ENCODE results near the gene BLOC1S4. TPM values are rescaled to one million over a fixed set of nuclear protein-coding genes. Genes with fewer than 3 reads are reported as not detected.

BLOC1S4 gene
- total RNA-seq, 1 donor from 2014 or later: 14.2 TPM

- H3K27me3 ChIP-seq (ENCODE audit: control insufficient read depth, insufficient read depth, low read length): no peaks in the 10 kb centered on the region
- TF ChIP-seq, protein P1, sequence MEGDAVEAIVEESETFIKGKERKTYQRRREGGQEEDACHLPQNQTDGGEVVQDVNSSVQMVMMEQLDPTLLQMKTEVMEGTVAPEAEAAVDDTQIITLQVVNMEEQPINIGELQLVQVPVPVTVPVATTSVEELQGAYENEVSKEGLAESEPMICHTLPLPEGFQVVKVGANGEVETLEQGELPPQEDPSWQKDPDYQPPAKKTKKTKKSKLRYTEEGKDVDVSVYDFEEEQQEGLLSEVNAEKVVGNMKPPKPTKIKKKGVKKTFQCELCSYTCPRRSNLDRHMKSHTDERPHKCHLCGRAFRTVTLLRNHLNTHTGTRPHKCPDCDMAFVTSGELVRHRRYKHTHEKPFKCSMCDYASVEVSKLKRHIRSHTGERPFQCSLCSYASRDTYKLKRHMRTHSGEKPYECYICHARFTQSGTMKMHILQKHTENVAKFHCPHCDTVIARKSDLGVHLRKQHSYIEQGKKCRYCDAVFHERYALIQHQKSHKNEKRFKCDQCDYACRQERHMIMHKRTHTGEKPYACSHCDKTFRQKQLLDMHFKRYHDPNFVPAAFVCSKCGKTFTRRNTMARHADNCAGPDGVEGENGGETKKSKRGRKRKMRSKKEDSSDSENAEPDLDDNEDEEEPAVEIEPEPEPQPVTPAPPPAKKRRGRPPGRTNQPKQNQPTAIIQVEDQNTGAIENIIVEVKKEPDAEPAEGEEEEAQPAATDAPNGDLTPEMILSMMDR (IDR thresholded peaks at IDR 0.05; ENCODE audit: insufficient read depth, low read length, severe bottlenecking): peak; percentile 19
- H3K4me3 ChIP-seq (ENCODE audit: low read depth, low read length): no peak overlapping the region
- FAIRE-seq (no peak), DNase-seq (ENCODE audit: low read depth) (no peak)
- peaks cover 1% of the 10 kb centered on the region for H3K36me3 ChIP-seq (ENCODE audit: control insufficient read depth, insufficient read depth, low read length)
Measured at GRCh38 chr4:6701371-6701770, 14.6 kb upstream of the BLOC1S4 start.

DNA sequence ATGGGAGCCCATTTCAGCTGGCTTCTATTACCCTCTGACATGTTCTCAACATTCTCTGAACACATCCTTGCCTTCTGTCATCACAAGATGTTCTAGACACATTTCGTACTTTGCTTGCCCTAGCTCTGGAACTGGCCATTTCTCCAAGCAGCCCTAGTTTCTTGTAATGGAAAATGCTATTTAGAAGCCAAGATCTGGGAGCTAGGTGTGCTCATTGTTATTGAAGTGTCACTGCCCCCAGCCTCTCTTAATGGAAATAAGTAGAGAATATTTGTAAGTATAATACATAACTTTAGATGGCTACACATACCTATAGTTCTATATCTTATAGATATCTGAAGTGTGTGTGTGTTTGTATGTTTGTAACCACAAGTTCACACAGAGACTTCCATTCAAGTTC is 13.2 kb upstream of the BLOC1S4 start:
- no peaks in the 10 kb centered on the region for H3K27me3 ChIP-seq (ENCODE audit: control insufficient read depth, insufficient read depth, low read length)
- FAIRE-seq (no peak), DNase-seq (ENCODE audit: low read depth) (no peak)
- H3K4me3 ChIP-seq (ENCODE audit: low read depth, low read length): no peak overlapping the region
- H3K36me3 ChIP-seq (ENCODE audit: control insufficient read depth, insufficient read depth, low read length): peaks cover 3% of the 10 kb centered on the region
- TF ChIP-seq, protein P1 (IDR thresholded peaks at IDR 0.05; ENCODE audit: insufficient read depth, low read length, severe bottlenecking): no peak

DNA sequence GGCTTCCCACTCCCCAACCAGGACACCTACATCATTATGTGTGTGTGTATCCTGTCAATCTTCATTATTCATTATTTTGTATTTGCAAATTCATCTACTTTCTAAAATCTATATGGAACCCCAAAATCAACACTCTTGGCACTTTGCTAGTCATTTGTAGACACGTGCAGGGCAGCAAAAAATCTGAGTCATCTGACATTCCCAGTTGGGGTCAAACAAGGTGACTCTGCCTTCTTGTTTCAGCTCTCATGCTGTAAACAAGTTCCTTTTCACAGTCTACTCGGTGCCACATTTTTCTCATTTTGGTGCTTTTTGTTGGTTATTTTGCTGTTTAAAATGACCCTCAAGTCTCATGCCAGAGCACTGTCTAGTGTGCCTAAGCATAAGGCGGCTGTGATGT is 12.2 kb upstream of the BLOC1S4 start:
- Histone ChIP-seq H3K36me3 (ENCODE audit: control insufficient read depth, insufficient read depth, low read length) (peaks cover 3% of the 10 kb centered on the region), H3K4me3 (ENCODE audit: low read depth, low read length) (no peak overlapping the region), H3K27me3 (ENCODE audit: control insufficient read depth, insufficient read depth, low read length) (no peaks in the 10 kb centered on the region)
- no peak for DNase-seq (ENCODE audit: low read depth)
- no peak for FAIRE-seq
- TF ChIP-seq, protein P1 (IDR thresholded peaks at IDR 0.05; ENCODE audit: insufficient read depth, low read length, severe bottlenecking): no peak

GRCh38 chr4:6705646-6706045 is 10.3 kb upstream of the BLOC1S4 start:
- FAIRE-seq (no peak), DNase-seq (ENCODE audit: low read depth) (no peak)
- no peaks in the 10 kb centered on the region for H3K27me3 ChIP-seq (ENCODE audit: control insufficient read depth, insufficient read depth, low read length)
- TF ChIP-seq, protein P1 (IDR thresholded peaks at IDR 0.05; ENCODE audit: insufficient read depth, low read length, severe bottlenecking): no peak
- peaks cover 3% of the 10 kb centered on the region for H3K36me3 ChIP-seq (ENCODE audit: control insufficient read depth, insufficient read depth, low read length)
- no peak overlapping the region for H3K4me3 ChIP-seq (ENCODE audit: low read depth, low read length)

GRCh38 chr4:6706173-6706572 is 9.8 kb upstream of the BLOC1S4 start:
- no peak overlapping the region for H3K4me3 ChIP-seq (ENCODE audit: low read depth, low read length)
- TF ChIP-seq, protein P1 (IDR thresholded peaks at IDR 0.05; ENCODE audit: insufficient read depth, low read length, severe bottlenecking): no peak
- no peak for DNase-seq (ENCODE audit: low read depth)
- FAIRE-seq: no peak
- H3K27me3 ChIP-seq (ENCODE audit: control insufficient read depth, insufficient read depth, low read length): no peaks in the 10 kb centered on the region
- peaks cover 3% of the 10 kb centered on the region for H3K36me3 ChIP-seq (ENCODE audit: control insufficient read depth, insufficient read depth, low read length)
